NCI-H2171 (cell line): ENCODE measurements around the gene DTWD2.
A peak's percentile ranks its signal among the peaks of the same experiment; 100 is the strongest.
"Not testable (repeated sequence)": the region's sequence is repeated elsewhere in the genome, so short reads cannot be mapped to it uniquely, and the experiment has no call there.

Experiments used
- DNase-seq: peaks from one replicate; lab custom pipeline; 2025; lab: John Stamatoyannopoulos, UW

Gene DTWD2

DNA sequence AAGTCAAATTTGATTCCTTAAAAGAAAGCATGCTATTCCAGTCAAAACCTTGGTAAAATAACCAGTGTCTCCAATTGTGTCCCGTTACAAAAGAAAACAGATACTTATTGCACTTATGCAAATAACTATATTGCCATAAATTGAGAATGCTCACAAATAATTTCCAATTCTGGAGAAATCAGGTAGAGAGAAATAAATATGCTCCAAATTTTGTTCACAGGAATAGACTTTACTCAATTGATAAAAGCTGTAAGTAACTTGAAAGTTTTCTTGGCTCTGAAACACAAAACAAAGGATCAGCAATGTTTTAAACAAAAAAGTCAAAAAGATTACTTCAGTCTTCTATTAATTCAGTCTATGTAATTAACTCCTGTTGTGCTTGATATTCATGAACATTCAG lies 7.8 kb upstream of the DTWD2 start:
- DNase-seq = no peak

DNA sequence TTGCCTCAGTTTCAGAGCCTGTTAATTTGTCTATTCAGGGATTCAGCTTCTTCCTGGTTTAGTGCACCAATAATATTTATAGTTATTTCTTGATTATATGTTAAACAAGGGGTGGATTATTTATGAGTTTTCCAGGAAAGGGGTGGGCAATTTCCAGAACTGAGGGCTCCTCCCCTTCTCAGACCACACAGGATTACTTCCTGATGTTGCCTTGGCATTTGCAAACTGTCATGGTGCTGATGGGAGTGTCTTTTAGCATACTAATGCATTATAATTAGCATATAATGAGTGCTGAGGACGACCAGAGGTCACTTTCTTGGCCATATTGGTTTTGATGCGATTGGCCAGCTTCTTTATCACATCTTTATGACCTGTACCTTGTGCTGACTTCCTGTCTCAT lies 6.2 kb upstream of the DTWD2 start:
- no peak for DNase-seq

DNA sequence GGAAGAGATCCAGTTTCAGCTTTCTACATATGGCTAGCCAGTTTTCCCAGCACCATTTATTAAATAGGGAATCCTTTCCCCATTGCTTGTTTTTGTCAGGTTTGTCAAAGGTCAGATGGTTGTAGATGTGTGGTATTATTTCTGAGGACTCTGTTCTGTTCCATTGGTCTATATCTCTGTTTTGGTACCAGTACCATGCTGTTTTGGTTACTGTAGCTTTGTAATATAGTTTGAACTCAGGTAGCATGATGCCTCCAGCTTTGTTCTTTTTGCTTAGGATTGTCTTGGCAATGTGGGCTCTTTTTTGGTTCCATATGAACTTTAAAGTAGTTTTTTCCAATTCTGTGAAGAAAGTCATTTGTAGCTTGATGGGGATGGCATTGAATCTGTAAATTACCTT lies 4.8 kb upstream of the DTWD2 start:
- DNase-seq = not testable (repeated sequence)

DNA sequence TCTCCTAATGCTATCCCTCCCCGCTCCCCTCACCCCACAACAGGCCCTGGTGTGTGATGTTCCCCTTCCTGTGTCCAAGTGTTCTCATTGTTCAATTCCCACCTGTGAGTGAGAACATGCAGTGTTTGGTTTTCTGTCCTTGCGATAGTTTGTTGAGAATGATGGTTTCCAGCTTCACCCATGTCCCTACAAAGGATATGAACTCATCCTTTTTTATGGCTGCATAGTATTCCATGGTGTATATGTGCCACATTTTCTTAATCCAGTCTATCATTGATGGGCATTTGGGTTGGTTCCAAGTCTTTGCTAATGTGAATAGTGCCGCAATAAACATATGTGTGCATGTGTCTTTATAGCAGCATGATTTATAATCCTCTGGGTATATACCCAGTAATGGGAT lies 3.7 kb upstream of the DTWD2 start:
- DNase-seq = not testable (repeated sequence)

DNA sequence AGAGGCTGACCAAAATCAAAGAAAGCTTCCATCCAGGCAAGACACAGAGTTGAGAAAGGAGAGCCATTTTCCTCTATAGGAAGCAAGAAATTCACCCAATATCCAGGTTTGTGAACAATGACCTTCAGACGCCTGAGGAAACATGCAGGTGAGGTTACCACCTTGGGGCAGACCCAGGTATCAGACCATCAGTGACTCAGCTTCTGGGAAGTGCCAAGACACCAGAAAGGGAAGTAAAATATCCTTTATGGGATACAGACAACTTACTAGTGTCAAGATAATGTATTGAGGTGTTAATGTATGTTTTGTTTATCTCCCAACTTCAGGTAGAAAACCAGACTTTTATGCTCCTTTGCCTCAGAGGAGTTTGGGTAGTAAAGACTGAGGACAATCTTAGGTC lies 2.2 kb upstream of the DTWD2 start:
- no peak for DNase-seq

DNA sequence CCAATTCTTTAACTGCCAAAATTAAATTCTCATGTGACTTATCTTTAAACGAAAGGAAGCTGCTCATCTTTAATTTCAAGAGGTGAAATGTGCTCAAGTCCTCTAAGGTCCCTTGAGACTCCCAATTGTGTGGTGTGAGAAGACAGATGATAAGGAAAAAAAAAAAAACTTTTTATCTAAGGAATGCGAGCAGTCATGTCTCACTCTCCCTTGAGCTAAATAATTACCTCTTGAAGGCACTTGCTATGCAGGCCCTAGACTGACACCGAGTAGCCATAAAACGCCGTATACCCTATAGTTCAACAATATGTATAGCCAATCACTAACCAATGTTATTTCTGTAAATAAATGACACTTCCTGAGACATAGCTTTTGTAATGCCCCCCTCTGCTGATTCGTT lies 1.5 kb upstream of the DTWD2 start:
- DNase-seq = no peak

DNA sequence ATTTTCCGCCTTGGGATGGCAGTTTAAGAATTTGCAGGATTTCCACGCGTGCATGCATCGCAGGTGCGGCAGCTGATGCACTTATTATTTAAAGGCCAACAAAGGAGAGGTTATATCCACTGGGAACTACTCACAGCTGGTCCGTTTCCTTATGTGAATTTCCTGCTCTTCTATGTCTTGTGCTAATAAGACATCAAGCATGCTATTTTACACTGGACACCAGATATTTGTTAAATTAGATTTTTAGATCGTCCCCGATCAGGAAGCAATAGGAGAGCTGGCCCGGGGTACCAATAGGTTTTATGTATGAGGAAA lies 476 bp upstream of the DTWD2 start:
- no peak for DNase-seq

DNA sequence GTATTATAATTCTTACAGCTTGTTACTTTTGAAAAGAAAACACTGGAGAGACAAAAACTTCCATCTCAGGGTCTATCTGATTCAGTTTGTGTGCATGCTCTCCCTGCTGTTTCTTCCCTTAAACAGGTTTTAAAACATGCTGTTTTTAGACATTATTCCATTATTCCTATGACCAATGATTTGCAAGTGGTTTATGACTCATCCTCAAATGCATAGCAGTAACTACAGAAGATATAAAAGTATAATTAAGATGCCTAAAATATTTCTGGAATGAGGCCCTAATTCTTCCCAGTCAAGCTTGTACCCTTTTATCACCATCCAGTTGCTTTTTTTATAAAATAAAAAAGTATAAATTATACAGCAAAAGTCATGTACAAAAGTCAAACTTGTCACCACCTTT lies 3.7 kb downstream of the DTWD2 start:
- DNase-seq = no peak

DNA sequence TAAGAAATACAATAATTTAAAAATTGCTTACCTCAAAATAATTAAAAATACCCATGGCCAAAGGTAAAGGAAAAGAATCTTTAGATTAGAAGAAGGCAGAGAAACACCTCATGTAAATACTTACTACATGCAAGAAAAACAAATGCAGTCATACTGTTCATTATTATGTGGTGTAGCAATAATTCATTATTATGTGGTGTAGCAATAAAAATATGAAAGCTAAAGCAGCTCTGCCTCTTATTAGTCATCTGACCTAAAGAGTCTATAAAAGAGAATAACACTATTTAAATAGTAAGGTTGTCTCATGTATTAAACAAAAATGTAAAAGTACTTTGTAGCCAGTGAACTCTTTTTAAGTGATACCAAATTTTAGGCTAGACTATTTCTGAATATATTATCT lies 6.6 kb downstream of the DTWD2 start:
- DNase-seq = no peak

DNA sequence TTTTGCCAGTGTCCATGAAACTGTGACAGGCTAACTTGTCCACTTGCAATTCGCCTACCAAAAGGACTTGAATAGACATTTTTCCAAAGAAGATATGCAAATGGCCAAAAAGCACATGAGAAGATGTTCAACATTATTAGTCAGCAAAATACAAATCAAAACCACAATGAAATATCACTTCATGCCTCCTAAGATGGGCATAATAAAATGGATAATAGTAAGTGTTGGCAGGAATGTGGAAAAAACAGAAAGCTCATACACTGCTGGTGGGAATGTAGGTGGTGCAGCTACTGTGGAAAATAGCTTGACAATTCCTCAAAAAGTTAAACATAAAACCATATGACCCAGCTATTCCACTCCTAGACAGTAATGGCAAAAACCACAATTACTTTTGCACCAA lies 7.9 kb downstream of the DTWD2 start:
- no peak for DNase-seq

DNA sequence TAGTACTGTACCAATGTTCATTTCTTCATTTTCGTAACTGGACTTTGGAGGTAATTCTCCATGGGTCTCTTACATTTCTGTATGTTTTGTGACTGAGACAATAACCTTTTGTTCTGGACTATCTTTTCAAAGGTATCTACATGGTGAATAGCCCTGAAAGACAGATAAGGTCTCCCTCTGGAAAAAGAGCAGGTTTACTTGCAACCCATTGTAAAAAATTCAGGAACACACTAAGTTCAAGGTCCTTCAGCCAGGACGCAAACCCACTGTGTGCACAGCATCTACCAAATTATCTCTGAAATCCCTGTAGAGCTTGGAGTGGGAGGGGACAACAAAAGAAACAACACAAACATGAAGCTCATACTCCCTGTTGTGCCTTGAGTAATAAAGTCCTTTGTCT lies 8.3 kb downstream of the DTWD2 start:
- DNase-seq = no peak

DNA sequence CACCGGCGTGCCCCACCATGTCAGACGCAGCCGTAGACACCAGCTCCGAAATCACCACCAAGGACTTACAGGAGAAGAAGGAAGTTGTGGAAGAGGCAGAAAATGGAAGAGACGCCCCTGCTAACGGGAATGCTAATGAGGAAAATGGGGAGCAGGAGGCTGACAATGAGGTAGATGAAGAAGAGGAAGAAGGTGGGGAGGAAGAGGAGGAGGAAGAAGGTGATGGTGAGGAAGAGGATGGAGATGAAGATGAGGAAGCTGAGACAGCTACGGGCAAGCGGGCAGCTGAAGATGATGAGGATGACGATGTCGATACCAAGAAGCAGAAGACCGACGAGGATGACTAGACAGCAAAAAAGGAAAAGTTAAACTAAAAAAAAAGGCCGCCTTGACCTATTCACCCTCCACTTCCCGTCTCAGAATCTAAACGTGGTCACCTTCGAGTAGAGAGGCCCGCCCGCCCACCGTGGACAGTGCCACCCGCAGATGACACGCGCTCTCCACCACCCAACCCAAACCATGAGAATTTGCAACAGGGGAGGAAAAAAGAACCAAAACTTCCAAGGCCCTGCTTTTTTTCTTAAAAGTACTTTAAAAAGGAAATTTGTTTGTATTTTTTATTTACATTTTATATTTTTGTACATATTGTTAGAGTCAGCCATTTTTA lies 14.4 kb downstream of the DTWD2 start:
- not testable (repeated sequence) for DNase-seq

DNA sequence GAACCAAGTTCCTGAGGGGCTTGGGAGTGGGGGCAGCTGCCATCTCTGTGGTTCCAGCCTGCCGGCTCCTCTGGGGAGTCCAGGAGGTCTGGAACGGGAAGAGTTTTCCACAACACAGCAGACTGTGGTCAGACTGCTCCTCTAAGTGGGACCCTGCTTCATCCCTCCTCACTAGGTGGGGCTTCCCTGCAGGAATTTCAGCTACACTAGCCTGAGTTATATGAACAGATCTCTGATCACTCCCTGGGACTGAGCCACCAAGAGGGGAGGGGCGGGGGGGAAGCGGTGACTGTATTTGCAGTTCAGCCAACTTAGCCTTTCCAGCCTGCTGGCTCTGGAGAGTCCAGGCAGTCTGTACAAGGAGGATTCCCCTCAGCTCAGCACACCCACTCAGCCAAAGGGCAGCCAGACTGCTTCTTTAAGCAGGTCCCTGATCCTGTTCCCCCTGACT lies 19.4 kb downstream of the DTWD2 start:
- no peak for DNase-seq

DNA sequence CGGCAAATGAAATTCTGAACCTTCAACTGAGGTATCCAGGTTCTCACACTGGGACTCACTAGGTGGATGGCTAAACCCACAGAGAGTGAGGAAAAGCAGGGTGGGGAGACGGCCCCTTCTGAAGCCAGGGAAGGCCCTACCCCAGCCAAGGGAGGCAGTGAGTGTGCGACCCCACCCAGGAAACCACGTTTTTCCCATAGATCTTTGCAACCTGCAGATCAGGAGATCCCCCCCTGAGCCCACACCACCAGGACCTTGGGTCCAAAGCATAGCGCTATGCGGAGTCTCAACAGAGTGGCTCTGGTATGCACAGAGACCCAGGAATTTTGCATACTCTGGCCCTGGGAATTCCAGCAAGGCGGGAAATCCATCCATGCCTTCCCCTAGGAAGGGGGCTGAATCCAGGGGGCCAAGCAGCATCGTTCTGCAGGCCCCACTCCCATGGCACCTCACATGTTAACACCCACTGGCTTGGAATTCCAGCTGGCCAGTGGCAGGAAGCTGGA lies 19.9 kb downstream of the DTWD2 start:
- no peak for DNase-seq

DNA sequence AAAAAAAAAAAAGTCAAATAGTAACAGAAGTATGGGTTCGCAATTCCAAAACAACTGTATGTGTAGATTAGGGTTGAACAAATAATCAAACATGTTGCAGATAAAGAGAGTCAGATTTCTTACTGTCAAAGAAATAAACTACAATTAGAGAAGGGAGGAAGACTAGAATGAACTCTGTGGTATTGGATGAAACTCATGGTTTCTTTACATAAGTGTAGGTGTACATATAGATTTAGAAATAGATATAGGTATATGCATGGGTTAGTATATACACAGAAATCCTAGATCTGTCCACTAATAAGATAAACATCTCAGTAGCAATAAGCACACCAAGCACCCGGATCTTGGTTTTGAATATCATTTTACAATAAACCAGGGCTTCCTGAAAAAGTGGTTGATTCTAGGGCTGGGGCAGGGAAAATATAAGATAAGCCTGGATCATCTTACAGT lies 21.3 kb downstream of the DTWD2 start:
- DNase-seq = no peak

DNA sequence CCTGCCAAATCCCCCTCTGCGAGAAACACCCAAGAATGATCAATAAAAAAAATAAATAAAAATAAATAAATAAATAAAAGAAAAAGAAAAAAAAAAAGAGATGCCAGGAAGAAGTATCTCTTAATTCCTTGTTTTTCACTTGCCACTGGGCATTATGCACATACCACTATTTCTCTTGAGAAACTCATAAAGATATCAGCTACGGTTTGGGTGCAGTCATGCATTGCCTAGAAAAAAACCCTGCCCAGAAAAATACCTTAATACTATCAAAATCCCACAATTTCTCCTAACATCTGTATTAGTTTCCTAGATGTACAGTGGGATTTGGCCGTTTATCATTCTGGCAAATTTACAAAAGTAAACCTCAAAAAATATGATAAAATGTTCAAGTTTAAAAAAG lies 22.5 kb downstream of the DTWD2 start:
- DNase-seq = no peak

DNA sequence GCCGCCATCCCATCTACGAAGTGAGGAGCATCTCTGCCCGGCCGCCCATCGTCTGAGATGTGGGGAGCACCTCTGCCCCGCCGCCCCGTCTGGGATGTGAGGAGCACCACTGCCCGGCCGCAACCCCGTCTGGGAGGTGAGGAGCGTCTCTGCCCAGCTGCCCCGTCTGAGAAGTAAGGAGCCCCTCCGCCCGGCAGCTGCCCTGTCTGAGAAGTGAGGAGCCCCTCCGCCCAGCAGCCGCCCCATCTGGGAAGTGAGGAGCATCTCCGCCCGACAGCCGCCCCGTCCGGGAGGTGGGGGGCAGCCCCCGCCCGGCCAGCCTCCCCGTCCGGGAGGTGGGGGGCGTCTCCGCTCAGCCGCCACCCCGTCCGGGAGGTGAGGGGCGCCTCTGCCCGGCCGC lies 23.4 kb downstream of the DTWD2 start:
- not testable (repeated sequence) for DNase-seq

DNA sequence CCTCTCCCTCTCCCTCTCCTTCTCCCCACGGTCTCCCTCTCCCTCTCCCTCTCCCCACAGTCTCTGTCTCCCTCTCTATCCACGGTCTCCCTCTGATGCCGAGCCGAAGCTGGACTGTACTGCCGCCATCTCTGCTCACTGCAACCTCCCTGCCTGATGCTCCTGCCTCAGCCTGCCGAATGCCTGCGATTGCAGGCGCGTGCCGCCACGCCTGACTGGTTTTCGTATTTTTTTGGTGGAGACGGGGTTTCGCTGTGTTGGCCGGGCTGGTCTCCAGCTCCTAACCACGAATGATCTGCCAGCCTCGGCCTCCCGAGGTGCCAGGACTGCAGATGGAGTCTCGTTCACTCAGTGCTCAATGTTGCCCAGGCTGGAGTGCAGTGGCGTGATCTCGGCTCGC lies 24.0 kb downstream of the DTWD2 start:
- not testable (repeated sequence) for DNase-seq

DNA sequence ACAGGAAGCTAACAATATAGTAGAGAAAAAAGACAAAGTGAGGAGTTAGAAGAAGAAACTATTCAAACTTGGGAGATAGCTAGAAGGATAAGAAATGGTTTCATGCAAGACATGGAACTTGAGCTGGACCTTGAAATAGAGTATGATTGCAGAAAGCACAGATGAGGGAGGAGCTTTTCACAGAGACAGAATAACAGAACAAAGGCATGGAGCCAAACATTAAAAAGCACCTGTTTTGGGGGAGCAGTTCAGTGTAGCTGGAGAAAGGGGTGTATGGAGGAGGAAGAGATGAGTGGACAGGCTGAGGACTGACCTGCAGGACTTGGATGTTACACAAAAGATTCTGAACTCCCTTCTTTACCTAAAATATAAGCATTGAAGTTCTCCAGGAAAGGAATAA lies 25.2 kb downstream of the DTWD2 start:
- DNase-seq = no peak

DNA sequence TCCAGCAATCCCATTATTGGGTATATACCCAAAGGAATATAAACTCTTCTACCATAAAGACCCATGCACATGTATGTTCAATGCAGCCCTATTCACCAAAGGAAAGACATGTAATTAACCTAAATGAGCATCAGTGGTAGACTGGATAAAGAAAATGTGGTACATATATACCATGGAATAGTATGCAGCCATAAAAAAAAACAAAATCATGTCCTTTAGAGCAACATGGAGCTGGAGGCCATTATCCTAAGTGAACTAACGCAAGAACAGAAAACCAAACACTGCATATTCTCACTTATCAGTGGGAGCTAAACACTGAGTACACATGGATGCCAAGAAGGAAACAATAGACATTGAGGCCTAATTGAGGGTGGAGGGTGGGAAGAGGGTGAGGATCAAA lies 27.8 kb downstream of the DTWD2 start:
- DNase-seq = no peak

DNA sequence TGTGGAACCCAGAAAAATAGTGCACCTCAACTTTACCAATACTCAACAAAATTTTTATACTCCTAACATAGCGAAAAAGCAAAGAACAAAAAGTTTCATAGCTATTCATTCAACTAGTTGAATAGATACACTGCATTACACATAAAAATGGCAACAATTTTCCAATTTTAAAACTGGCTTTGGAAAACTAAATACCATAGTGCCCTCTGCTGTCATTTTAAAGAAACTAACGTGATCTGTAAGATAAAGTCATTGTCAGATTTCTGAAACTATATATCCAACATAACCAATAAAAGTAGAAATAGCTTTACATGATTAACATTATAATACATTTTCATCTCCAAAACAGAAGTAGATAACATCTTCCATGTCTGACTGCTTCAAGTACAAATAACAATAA lies 31.6 kb downstream of the DTWD2 start:
- peak; percentile 14 for DNase-seq

DNA sequence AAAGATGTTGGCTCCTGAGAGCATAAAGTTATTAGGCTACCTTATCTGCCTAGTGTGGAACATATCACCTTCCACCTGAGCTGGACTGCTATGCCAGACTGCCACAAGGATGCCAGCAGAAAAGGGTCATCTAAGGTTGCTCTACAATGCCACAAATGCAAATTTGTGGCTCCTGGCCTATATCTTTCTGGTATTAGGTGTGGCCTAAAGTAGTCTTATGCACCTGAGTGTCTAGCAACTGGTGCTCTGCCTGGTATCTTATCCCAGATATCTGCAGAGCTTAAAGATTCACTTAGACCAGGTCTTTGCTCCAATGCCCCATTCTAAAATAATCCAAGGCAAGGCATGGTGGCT lies 34.7 kb downstream of the DTWD2 start:
- no peak for DNase-seq

DNA sequence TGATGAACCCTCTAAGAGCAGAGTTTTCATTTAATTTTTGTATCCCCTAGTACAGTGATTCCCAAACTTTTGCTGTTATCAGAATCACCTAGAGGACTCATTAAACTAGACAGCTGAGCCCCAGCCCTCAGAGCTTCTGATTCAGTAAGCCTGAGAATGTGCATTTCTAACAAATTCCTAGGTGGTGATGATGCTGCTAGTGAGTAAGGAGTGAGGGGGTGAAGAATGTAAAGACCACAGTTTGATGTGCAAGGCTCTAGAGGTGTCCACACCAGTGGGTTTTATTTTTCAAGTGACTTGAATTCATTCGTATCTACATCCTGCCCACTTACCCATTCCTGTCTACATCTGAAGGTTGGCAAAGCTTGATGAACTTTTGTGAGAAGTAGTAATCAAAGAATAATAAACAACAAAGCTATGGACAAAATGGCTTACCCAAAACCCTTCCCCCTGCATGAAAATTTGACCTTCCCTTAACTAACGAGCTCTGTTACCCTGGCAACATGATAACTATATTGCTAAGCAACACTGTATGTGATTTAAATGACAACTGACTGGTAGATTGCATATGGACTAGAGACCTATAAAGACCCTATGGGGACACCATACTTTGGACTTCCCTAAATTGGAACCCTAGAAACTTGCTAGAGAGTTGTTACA lies 35.2 kb downstream of the DTWD2 start:
- DNase-seq = no peak

DNA sequence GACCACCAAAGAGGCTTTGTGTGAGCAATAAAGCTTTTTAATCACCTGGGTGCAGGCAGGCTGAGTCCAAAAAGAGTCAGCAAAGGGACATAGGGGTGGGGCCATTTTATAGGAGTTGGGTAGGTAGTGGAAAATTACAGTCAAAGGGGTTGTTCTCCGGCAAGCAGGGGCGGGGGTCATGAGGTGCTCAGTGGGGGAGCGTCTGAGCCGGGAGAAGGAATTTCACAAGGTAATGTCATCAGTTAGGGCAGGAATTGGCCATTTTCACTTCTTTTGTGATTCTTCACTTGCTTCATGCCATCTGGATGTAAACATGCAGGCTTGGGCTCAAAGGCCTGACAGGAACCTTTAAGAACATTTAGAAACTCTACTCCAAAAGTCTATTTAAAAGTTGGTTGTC lies 36.0 kb downstream of the DTWD2 start:
- DNase-seq = not testable (repeated sequence)
